ENCODE data around the gene INPP5D. TPM values are rescaled to one million over a fixed set of nuclear protein-coding genes. Genes with fewer than 3 reads are reported as not detected.

Gene INPP5D
- total RNA-seq, 1 donor from 2014 or later = 3.7 TPM

DNA sequence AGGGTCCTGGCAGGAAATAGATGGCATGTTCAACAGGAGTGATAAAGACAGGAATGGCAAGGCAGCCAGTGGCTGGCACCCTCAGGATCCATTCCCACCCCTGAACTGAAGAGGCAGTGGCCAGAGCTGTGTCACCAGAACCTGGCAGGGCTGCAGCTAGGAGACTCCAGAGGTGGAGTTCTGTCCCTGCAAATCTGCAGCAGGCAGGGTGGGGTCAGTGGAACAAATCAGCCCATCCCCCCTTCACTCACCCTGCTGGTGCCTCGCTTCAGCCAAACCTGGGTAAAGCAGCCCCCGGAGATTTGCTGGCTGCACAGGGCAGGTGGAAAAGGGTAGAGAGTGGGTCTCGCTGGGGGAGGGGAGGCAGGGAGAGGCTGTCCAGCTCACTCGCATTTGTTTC is 12.7 kb downstream of the INPP5D start:
- no peak for TF ChIP-seq CTCF (IDR thresholded peaks at IDR 0.05; ENCODE audit: insufficient read depth, low read length, poor library complexity, severe bottlenecking)
- no peaks in the 10 kb centered on the region for H3K36me3 ChIP-seq (ENCODE audit: control insufficient read depth, insufficient read depth, low read length)
- H3K27me3 ChIP-seq (ENCODE audit: control insufficient read depth, insufficient read depth, low read length) = no peaks in the 10 kb centered on the region
- no peak overlapping the region for H3K4me3 ChIP-seq (ENCODE audit: low read depth, low read length)
- DNase-seq (ENCODE audit: low read depth) = no peak

GRCh38 chr2:233074106-233074505 is 14.0 kb downstream of the INPP5D start:
- H3K27me3 ChIP-seq (ENCODE audit: control insufficient read depth, insufficient read depth, low read length) = no peaks in the 10 kb centered on the region
- DNase-seq (ENCODE audit: low read depth) = no peak
- no peak for TF ChIP-seq CTCF (IDR thresholded peaks at IDR 0.05; ENCODE audit: insufficient read depth, low read length, poor library complexity, severe bottlenecking)
- no peaks in the 10 kb centered on the region for H3K36me3 ChIP-seq (ENCODE audit: control insufficient read depth, insufficient read depth, low read length)
- H3K4me3 ChIP-seq (ENCODE audit: low read depth, low read length) = no peak overlapping the region

- H3K36me3 ChIP-seq (ENCODE audit: control insufficient read depth, insufficient read depth, low read length) = no peaks in the 10 kb centered on the region
- no peak for DNase-seq (ENCODE audit: low read depth)
- no peak for TF ChIP-seq CTCF (IDR thresholded peaks at IDR 0.05; ENCODE audit: insufficient read depth, low read length, poor library complexity, severe bottlenecking)
- H3K27me3 ChIP-seq (ENCODE audit: control insufficient read depth, insufficient read depth, low read length) = no peaks in the 10 kb centered on the region
- H3K4me3 ChIP-seq (ENCODE audit: low read depth, low read length) = no peak overlapping the region
Measured at GRCh38 chr2:233075141-233075965, 15.2 kb downstream of the INPP5D start.

- H3K36me3 ChIP-seq (ENCODE audit: control insufficient read depth, insufficient read depth, low read length) = no peaks in the 10 kb centered on the region
- no peak overlapping the region for H3K4me3 ChIP-seq (ENCODE audit: low read depth, low read length)
- no peaks in the 10 kb centered on the region for H3K27me3 ChIP-seq (ENCODE audit: control insufficient read depth, insufficient read depth, low read length)
- DNase-seq (ENCODE audit: low read depth) = no peak
- TF ChIP-seq CTCF (IDR thresholded peaks at IDR 0.05; ENCODE audit: insufficient read depth, low read length, poor library complexity, severe bottlenecking) = no peak
Measured at GRCh38 chr2:233075966-233076339, 15.8 kb downstream of the INPP5D start.

DNA sequence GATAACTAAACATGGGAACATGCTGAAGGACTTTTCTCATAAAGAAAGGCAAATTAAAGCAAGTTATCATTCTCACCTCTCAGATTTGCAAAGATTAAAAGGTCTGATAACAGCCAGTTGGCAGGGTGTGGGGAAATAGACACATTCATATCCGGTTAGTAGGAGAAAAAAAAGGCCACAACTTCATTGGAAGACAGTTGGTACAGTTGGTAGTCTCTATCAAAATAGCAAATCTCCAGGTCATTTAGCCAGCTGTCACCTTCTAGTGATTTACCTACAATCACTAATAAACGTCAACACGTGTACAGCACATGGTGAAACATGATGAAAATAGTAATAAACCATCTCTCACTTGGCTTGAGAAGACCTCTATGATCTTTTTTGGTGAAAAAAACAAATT is 16.6 kb downstream of the INPP5D start:
- Histone ChIP-seq H3K36me3 (ENCODE audit: control insufficient read depth, insufficient read depth, low read length) (no peaks in the 10 kb centered on the region), H3K4me3 (ENCODE audit: low read depth, low read length) (no peak overlapping the region), H3K27me3 (ENCODE audit: control insufficient read depth, insufficient read depth, low read length) (no peaks in the 10 kb centered on the region)
- TF ChIP-seq CTCF (IDR thresholded peaks at IDR 0.05; ENCODE audit: insufficient read depth, low read length, poor library complexity, severe bottlenecking) = no peak
- DNase-seq (ENCODE audit: low read depth) = no peak

DNA sequence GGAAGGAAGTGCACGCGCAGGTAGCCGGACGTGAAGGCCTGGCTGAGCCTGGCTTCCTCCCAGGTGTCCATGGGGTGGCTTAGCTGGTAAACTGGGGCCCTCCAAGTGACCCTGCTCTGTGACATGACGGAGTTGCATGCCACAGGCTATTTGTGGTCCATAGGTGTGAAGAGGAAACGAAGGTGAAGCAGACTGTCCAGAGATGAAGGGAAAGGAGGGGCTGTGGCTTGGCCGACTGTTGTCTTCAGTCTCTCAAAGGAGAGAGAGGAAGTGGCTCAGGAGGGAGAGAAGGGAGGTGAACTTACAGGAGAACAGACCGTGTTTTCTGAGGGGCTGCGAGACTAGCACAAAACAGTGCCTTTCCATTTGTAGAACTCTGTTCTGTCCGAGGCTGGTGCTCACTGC is 19.3 kb downstream of the INPP5D start:
- DNase-seq (ENCODE audit: low read depth) = no peak
- Histone ChIP-seq H3K4me3 (ENCODE audit: low read depth, low read length) (no peak overlapping the region), H3K27me3 (ENCODE audit: control insufficient read depth, insufficient read depth, low read length) (no peaks in the 10 kb centered on the region), H3K36me3 (ENCODE audit: control insufficient read depth, insufficient read depth, low read length) (no peaks in the 10 kb centered on the region)
- TF ChIP-seq CTCF (IDR thresholded peaks at IDR 0.05; ENCODE audit: insufficient read depth, low read length, poor library complexity, severe bottlenecking) = no peak
